Endothelial cell of umbilical vein (primary cell): ENCODE measurements around the gene MAPK6. TPM values are rescaled to one million over a fixed set of nuclear protein-coding genes. Genes with fewer than 3 reads are reported as not detected.

Experiments
- BruUV-seq: library from RNA; stranded (reverse); fragments of 400-500 nt; replicated peaks from 2 replicates; lab custom pipeline; 2021; lab: Mats Ljungman, UMichigan
- CTCF ChIA-PET: fragments of 300-600, 350-600 bp; sonication (Branson Sonifier 250); formaldehyde crosslinking; loops from one replicate; lab custom pipeline; 2021; ENCODE audit warnings: antibody characterized with exemption, inconsistent platforms; lab: Charles Lee
- POLR2A ChIA-PET: fragments of 300-600, 350-600 bp; sonication (Branson Sonifier 250); formaldehyde crosslinking; loops from one replicate; lab custom pipeline; 2021; ENCODE audit warnings: antibody characterized with exemption, inconsistent platforms; lab: Charles Lee
- DNase-seq: peaks from one replicate; pipeline ENCODE4 v3.0.0-alpha.2; 2011; ENCODE audit warnings: low read depth, low spot score
- FAIRE-seq: peaks from 2 replicates; lab custom pipeline; 2011; peaks lifted over from hg19 to GRCh38; lab: Jason Lieb, UNC
- H2AFZ ChIP-seq: 2 replicates; pipeline ENCODE4 v1.6.0; 2012; ENCODE audit warnings: low read depth, low read length, control low read depth, inconsistent platforms
- H3K27ac ChIP-seq: 2 replicates; pipeline ENCODE4 v1.5.1; 2011; ENCODE audit warnings: low read depth, mild to moderate bottlenecking, control low read depth, low read length, moderate library complexity; ENCODE audit not compliant: insufficient read depth
- H3K27me3 ChIP-seq, 2 experiments: 2 replicates each; pipeline versions ENCODE4 v1.6.0 to v1.6.1; 2011; ENCODE audit warnings: low read length in 2 of 2, mixed read lengths in 1 of 2; ENCODE audit not compliant: control insufficient read depth in 2 of 2, insufficient read depth in 2 of 2
- H3K36me3 ChIP-seq, 2 experiments: 2 replicates in 1 of 2; 3 replicates in 1 of 2; pipeline ENCODE4 v1.5.1; 2011; ENCODE audit warnings: low read length in 2 of 2, mild to moderate bottlenecking in 1 of 2, moderate library complexity in 1 of 2; ENCODE audit not compliant: control insufficient read depth in 2 of 2, insufficient read depth in 2 of 2; ENCODE audit errors: extremely low read depth in 1 of 2
- H3K4me1 ChIP-seq: 3 replicates; pipeline ENCODE4 v1.5.1; 2011; ENCODE audit warnings: mild to moderate bottlenecking, low read length; ENCODE audit not compliant: control insufficient read depth, insufficient read depth; ENCODE audit errors: extremely low read depth
- H3K4me2 ChIP-seq: 2 replicates; pipeline ENCODE4 v1.6.1; 2011; ENCODE audit warnings: low read length, control low read depth, mixed read lengths; ENCODE audit not compliant: insufficient read depth
- H3K4me3 ChIP-seq, 3 experiments: fragments of 200-600 bp in 1 of 3; sonication (generic), shearing (Covaris generic) in 1 of 3; replicated peaks in 1 of 3; 2 replicates each; pipeline ENCODE4 v1.5.1; 2011 to 2016; ENCODE audit warnings: control low read depth in 3 of 3, low read length in 3 of 3, mild to moderate bottlenecking in 2 of 3, inconsistent platforms in 1 of 3, low read depth in 1 of 3, moderate library complexity in 1 of 3; ENCODE audit not compliant: insufficient read depth in 1 of 3
- H3K79me2 ChIP-seq: 2 replicates; pipeline ENCODE4 v1.6.0; 2012; ENCODE audit warnings: low read length, inconsistent platforms; ENCODE audit not compliant: control insufficient read depth, insufficient read depth
- H3K9ac ChIP-seq: replicated peaks from 2 replicates; pipeline ENCODE3; 2011; ENCODE audit warnings: low read length, control low read depth; ENCODE audit not compliant: insufficient read depth; ENCODE audit errors: extremely low read depth
- H3K9me1 ChIP-seq: replicated peaks from 3 replicates; pipeline ENCODE4 v1.6.0; 2011; ENCODE audit warnings: mild to moderate bottlenecking, low read length; ENCODE audit not compliant: control insufficient read depth, insufficient read depth; ENCODE audit errors: extremely low read depth
- H3K9me3 ChIP-seq: replicated peaks from 2 replicates; pipeline ENCODE4 v1.5.1; 2012; ENCODE audit warnings: low read length, inconsistent platforms; ENCODE audit not compliant: control insufficient read depth, insufficient read depth
- H4K20me1 ChIP-seq: replicated peaks from 2 replicates; pipeline ENCODE3; 2011; ENCODE audit warnings: mild to moderate bottlenecking, low read length; ENCODE audit not compliant: control insufficient read depth, insufficient read depth; ENCODE audit errors: extremely low read depth
- CTCF ChIP-seq, 2 donors: IDR thresholded peaks; 1 replicate in 1 of 2; 2 replicates in 1 of 2; pipeline ENCODE4 v1.5.1; 2011; ENCODE audit warnings: low read length in 2 of 2, mild to moderate bottlenecking in 2 of 2, moderate library complexity in 2 of 2, control low read depth in 1 of 2, inconsistent platforms in 1 of 2, low read depth in 1 of 2; ENCODE audit not compliant: insufficient read depth in 1 of 2; ENCODE audit errors: extremely low read depth in 1 of 2
- EZH2 ChIP-seq: IDR thresholded peaks from 2 replicates; pipeline ENCODE4 v1.6.1; 2012; ENCODE audit warnings: borderline replicate concordance, low read depth, mild to moderate bottlenecking, moderate library complexity, low read length, inconsistent platforms; ENCODE audit not compliant: severe bottlenecking
- FOS ChIP-seq: IDR thresholded peaks from 2 replicates; pipeline ENCODE4 v1.6.1; 2011; ENCODE audit warnings: mild to moderate bottlenecking, low read length, moderate library complexity, borderline replicate concordance; ENCODE audit not compliant: insufficient read depth
- GATA2 ChIP-seq: IDR thresholded peaks from 2 replicates; pipeline ENCODE4 v1.7.0; 2011; ENCODE audit warnings: low read depth, mild to moderate bottlenecking, moderate library complexity, mixed read lengths, low read length; ENCODE audit not compliant: insufficient read length, insufficient read depth
- JUN ChIP-seq: IDR thresholded peaks from 2 replicates; pipeline ENCODE4 v1.6.1; 2011; ENCODE audit warnings: borderline replicate concordance, low read depth; ENCODE audit not compliant: insufficient read length, insufficient read depth
- MAX ChIP-seq: IDR thresholded peaks from 2 replicates; pipeline ENCODE4 v1.6.1; 2011; ENCODE audit not compliant: insufficient read depth, insufficient read length
- MYC ChIP-seq: IDR thresholded peaks from one replicate; pipeline ENCODE4 v1.6.1; 2011; ENCODE audit warnings: mild to moderate bottlenecking, low read depth, low read length
- POLR2A ChIP-seq: IDR thresholded peaks from 2 replicates; pipeline ENCODE4 v1.6.1; 2012; ENCODE audit warnings: low read depth, mild to moderate bottlenecking, control low read depth, low read length
- POLR2AphosphoS5 ChIP-seq: IDR thresholded peaks from 2 replicates; pipeline ENCODE4 v1.6.1; 2012; ENCODE audit warnings: low read depth, mild to moderate bottlenecking, control low read depth, low read length, moderate library complexity; ENCODE audit not compliant: insufficient read depth
- dilution Hi-C: fragments of 300-500 bp; cut with MboI; formaldehyde crosslinking; loops from one replicate; pipeline ENCODE4 v1.15.0; 2019; ENCODE audit warnings: low sequenced_read_pairs; ENCODE audit not compliant: extremely low pct_ligation_motif_present
- intact Hi-C: fragments of 100-400 bp; cut with micrococcal nuclease; formaldehyde crosslinking; loops from one replicate; pipeline ENCODE4 v1.10.0; 2022
- polyA plus RNA-seq, 4 experiments: library from polyadenylated mRNA; depleted of rRNA in 3 of 4; stranded (reverse) in 3 of 4; unstranded in 1 of 4; fragments of >200 nt; gene quantifications; 2 replicates each; pipeline versions ENCODE4 v1.2.1 to v1.2.3, GENCODE V29; 2011 to 2012; ENCODE audit warnings: missing spikeins in 1 of 4
- total RNA-seq: library from RNA; stranded (reverse); gene quantifications from 2 replicates; pipeline ENCODE4 v1.2.3, GENCODE V29; 2021

MAPK6 gene
- total and polyA plus RNA-seq, 2 donors (not counting 3 experiments of a cell fraction or from before 2014, with no cell fraction given): 10.9 to 37.4 TPM

GRCh38 chr15:52066842-52067544, 48.0 kb downstream of the MAPK6 start:
- H2AFZ ChIP-seq: no peak overlapping the region
- no peaks in the 10 kb centered on the region for H3K79me2 ChIP-seq
- H3K4me3 ChIP-seq: no peak overlapping the region
- ChIA-PET CTCF (interaction anchor here (0.9 to 3.8 kb wide), 3 partner anchors 9 to 72 kb away, joined by 3 to 15 read pairs (median 14); no protein-coding TSS in a partner anchor), POLR2A (no interaction called here)
- intact Hi-C loops (no loop called here), dilution Hi-C loops (no loop called here)
- no peaks in the 10 kb centered on the region for H3K9me1 ChIP-seq
- H3K27ac ChIP-seq: no peak overlapping the region
- peaks cover 2 to 5% of the 10 kb centered on the region in 2 experiments for H3K36me3 ChIP-seq
- H3K9me3 ChIP-seq: no peaks in the 10 kb centered on the region
- TF ChIP-seq FOS (no peak), MAX (no peak), MYC (no peak), JUN (no peak), POLR2AphosphoS5 (no peak), EZH2 (no peak), GATA2 (no peak), POLR2A (no peak), CTCF (IDR thresholded peaks at IDR 0.05; ENCODE audit: extremely low read depth in 1 of 2, insufficient read depth in 1 of 2, low read depth in 1 of 2, low read length in 2 of 2) (no peak)
- DNase-seq (no peak), FAIRE-seq (no peak)
- no peaks in the 10 kb centered on the region for H4K20me1 ChIP-seq
- H3K4me1 ChIP-seq: no peaks in the 10 kb centered on the region
- H3K27me3 ChIP-seq: no peaks in the 10 kb centered on the region
- no TSS peak for BruUV-seq
- H3K4me2 ChIP-seq: no peak overlapping the region
- H3K9ac ChIP-seq: no peak overlapping the region
